ENCODE data around the gene EME2. TPM values are rescaled to one million over a fixed set of nuclear protein-coding genes. Genes with fewer than 3 reads are reported as not detected.

The EME2 gene
- total RNA-seq, 1 experiment from 2014 or later = 24.2 TPM

- intact Hi-C loops (cut with micrococcal nuclease; ENCODE audit: unreplicated experiment) = no loop called here
- Histone ChIP-seq H3K4me2 (no peak overlapping the region), H3K9me2 (ENCODE audit: insufficient read depth) (no peaks in the 10 kb centered on the region), H3K36me3 (ENCODE audit: low read depth) (no peaks in the 10 kb centered on the region; the same call in 1 of the 2 replicates), H3K9me3 (ENCODE audit: insufficient read depth, low read depth) (no peaks in the 10 kb centered on the region), H2AFZ (no peak overlapping the region), H3K79me2 (ENCODE audit: low read depth) (0 out of 2 replicates have a peak, but pooled peaks cover 4% of the 10 kb centered on the region), H3K4me1 (replicated peaks; ENCODE audit: insufficient read depth) (peaks cover 34% of the 10 kb centered on the region), H3K4me3 (no peak overlapping the region), H3F3A (ENCODE audit: insufficient read depth, low read depth) (peaks cover 57% of the 10 kb centered on the region), H3K27ac (no peak overlapping the region), H4K20me1 (ENCODE audit: insufficient read depth) (no peaks in the 10 kb centered on the region), H3K27me3 (ENCODE audit: insufficient read depth, low read depth) (no peaks in the 10 kb centered on the region)
- TF ChIP-seq EZH2 (IDR thresholded peaks at IDR 0.05; ENCODE audit: low read depth) (no peak), CTCF (conservative IDR thresholded peaks at IDR 0.05) (no peak)
- DNase-seq = no peak
- BruUV-seq (replicated peaks) = no TSS peak
- ChIA-PET CTCF (interaction anchor here (0.6 kb wide), 1 partner anchor 379 kb away, joined by 5 read pairs; no protein-coding TSS in a partner anchor), POLR2A (ENCODE audit: unreplicated experiment) (no interaction called here)
Observed at GRCh38 chr16:1741553-1742165, 31.0 kb upstream of the EME2 start.

- peaks cover 49% of the 10 kb centered on the region for H3K4me1 ChIP-seq (replicated peaks; ENCODE audit: insufficient read depth)
- peak overlapping the region; percentile 88 for H3K4me2 ChIP-seq
- no peak overlapping the region for H3K4me3 ChIP-seq
- peak in 1 of 2 experiments; percentile 86 for DNase-seq
- H3K9me3 ChIP-seq (ENCODE audit: insufficient read depth, low read depth) = no peaks in the 10 kb centered on the region
- intact Hi-C loops (cut with micrococcal nuclease; ENCODE audit: unreplicated experiment) = no loop called here
- H3K79me2 ChIP-seq (ENCODE audit: low read depth) = 0 out of 2 replicates have a peak, but pooled peaks cover 5% of the 10 kb centered on the region
- H4K20me1 ChIP-seq (ENCODE audit: insufficient read depth) = no peaks in the 10 kb centered on the region
- TF ChIP-seq EZH2 (IDR thresholded peaks at IDR 0.05; ENCODE audit: low read depth) (no peak), CTCF (conservative IDR thresholded peaks at IDR 0.05) (no peak)
- POLR2A ChIA-PET (ENCODE audit: unreplicated experiment) = interaction anchor here (0.6 to 0.9 kb wide), 9 partner anchors 20 to 446 kb away, joined by 3 to 6 read pairs (median 4); partner anchors contain the start of gene MAPK8IP3
- H3K36me3 ChIP-seq (ENCODE audit: low read depth) = no peaks in the 10 kb centered on the region; the same call in 1 of the 2 replicates
- H3F3A ChIP-seq (ENCODE audit: insufficient read depth, low read depth) = peaks cover 51% of the 10 kb centered on the region
- H3K27me3 ChIP-seq (ENCODE audit: insufficient read depth, low read depth) = no peaks in the 10 kb centered on the region
- no peaks in the 10 kb centered on the region for H3K9me2 ChIP-seq (ENCODE audit: insufficient read depth)
- H3K27ac ChIP-seq = peak overlapping the region; percentile 100
- no peak overlapping the region for H2AFZ ChIP-seq
- CTCF ChIA-PET = interaction anchor here (0.5 to 1.1 kb wide), 6 partner anchors 11 to 398 kb away, joined by 3 to 7 read pairs (median 4); partner anchors contain the start of genes JPT2 and MAPK8IP3
- no TSS peak for BruUV-seq (replicated peaks)
Observed at GRCh38 chr16:1743376-1744337, 29.0 kb upstream of the EME2 start.

GRCh38 chr16:1744338-1744840 is 28.2 kb upstream of the EME2 start:
- POLR2A ChIA-PET (ENCODE audit: unreplicated experiment) = interaction anchor here (0.6 to 0.9 kb wide), 7 partner anchors 21 to 447 kb away, joined by 3 to 6 read pairs (median 3); no protein-coding TSS in a partner anchor
- H3K27me3 ChIP-seq (ENCODE audit: insufficient read depth, low read depth) = no peaks in the 10 kb centered on the region
- H3F3A ChIP-seq (ENCODE audit: insufficient read depth, low read depth) = peaks cover 44% of the 10 kb centered on the region
- no TSS peak for BruUV-seq (replicated peaks)
- H3K79me2 ChIP-seq (ENCODE audit: low read depth) = 0 out of 2 replicates have a peak, but pooled peaks cover 8% of the 10 kb centered on the region
- H2AFZ ChIP-seq = no peak overlapping the region
- no peak for DNase-seq
- no peaks in the 10 kb centered on the region for H3K9me3 ChIP-seq (ENCODE audit: insufficient read depth, low read depth)
- peak overlapping the region; percentile 88 for H3K4me2 ChIP-seq
- peak overlapping the region; percentile 100 for H3K27ac ChIP-seq
- peaks cover 49% of the 10 kb centered on the region for H3K4me1 ChIP-seq (replicated peaks; ENCODE audit: insufficient read depth)
- H4K20me1 ChIP-seq (ENCODE audit: insufficient read depth) = no peaks in the 10 kb centered on the region
- intact Hi-C loops (cut with micrococcal nuclease; ENCODE audit: unreplicated experiment) = no loop called here
- H3K36me3 ChIP-seq (ENCODE audit: low read depth) = no peaks in the 10 kb centered on the region; the same call in 1 of the 2 replicates
- no peak overlapping the region for H3K4me3 ChIP-seq
- TF ChIP-seq EZH2 (IDR thresholded peaks at IDR 0.05; ENCODE audit: low read depth) (no peak), CTCF (conservative IDR thresholded peaks at IDR 0.05) (no peak)
- CTCF ChIA-PET = interaction anchor here (0.5 to 1.1 kb wide), 4 partner anchors 27 to 398 kb away, joined by 3 to 7 read pairs (median 4); partner anchors contain the start of gene MAPK8IP3
- H3K9me2 ChIP-seq (ENCODE audit: insufficient read depth) = no peaks in the 10 kb centered on the region

Data from PC-9 (cell line).